Upper lobe of right lung (tissue), 1 donor: ENCODE measurements around the gene CRCP. TPM values are rescaled to one million over a fixed set of nuclear protein-coding genes. Genes with fewer than 3 reads are reported as not detected.
A peak's percentile ranks its signal among the peaks of the same experiment; 100 is the strongest.
"Not testable (repeated sequence)": the region's sequence is repeated elsewhere in the genome, so short reads cannot be mapped to it uniquely, and the experiment has no call there.

Experiments
- ATAC-seq: fragments of 200-7000 bp; cut with Tn5 transposase; one replicate; pipeline ENCODE4 v1.9.1; 2020; ENCODE audit warnings: mild to moderate bottlenecking, moderate library complexity
- DNase-seq: peaks from one replicate; pipeline ENCODE4 v3.0.0-alpha.2; 2020
- H3K27ac ChIP-seq: fragments of 200-600 bp; one replicate; pipeline ENCODE4 v1.8.0; 2022
- H3K27me3 ChIP-seq: fragments of 200-600 bp; one replicate; pipeline ENCODE4 v1.8.0; 2022; ENCODE audit warnings: mild to moderate bottlenecking
- H3K36me3 ChIP-seq: fragments of 200-600 bp; one replicate; pipeline ENCODE4 v1.8.0; 2022
- H3K4me1 ChIP-seq: fragments of 200-600 bp; one replicate; pipeline ENCODE4 v1.8.0; 2022
- H3K4me3 ChIP-seq: fragments of 200-600 bp; one replicate; pipeline ENCODE4 v1.8.0; 2022; ENCODE audit warnings: mild to moderate bottlenecking
- H3K9me3 ChIP-seq: fragments of 200-600 bp; one replicate; pipeline ENCODE4 v1.8.0; 2022
- CTCF ChIP-seq: fragments of 200-600 bp; IDR thresholded peaks from one replicate; pipeline ENCODE4 v1.8.0; 2022; ENCODE audit warnings: antibody characterized with exemption
- intact Hi-C: fragments of 100-400 bp; cut with DNase I; formaldehyde crosslinking; loops from one replicate; pipeline ENCODE4 v1.11.0; 2022
- total RNA-seq: library from RNA; stranded (reverse); fragmentation: NEBNext Ultra II Directional; extraction: Animal tissue kit (Norgen Biotek cat#: 25700); gene quantifications from one replicate; pipeline ENCODE4 v1.2.1, GENCODE V29; 2021
- donor health status: DM: no; HTN: yes; CAD: no; lungs with severe emphysema.

Gene CRCP
- total RNA-seq, 1 donor from 2014 or later = 33.1 TPM

- peak overlapping the region; percentile 46 for H3K4me3 ChIP-seq
- peaks cover 9% of the 10 kb centered on the region for H3K4me1 ChIP-seq
- ATAC-seq (no peak), DNase-seq (no peak)
- H3K27ac ChIP-seq = peak overlapping the region; percentile 82
- no peaks in the 10 kb centered on the region for H3K27me3 ChIP-seq
- H3K9me3 ChIP-seq = no peaks in the 10 kb centered on the region
- no peaks in the 10 kb centered on the region for H3K36me3 ChIP-seq
- no peak for TF ChIP-seq CTCF
- intact Hi-C loops = no loop called here
Measured at GRCh38 chr7:66100408-66101050, 14.1 kb upstream of the CRCP start.

DNA sequence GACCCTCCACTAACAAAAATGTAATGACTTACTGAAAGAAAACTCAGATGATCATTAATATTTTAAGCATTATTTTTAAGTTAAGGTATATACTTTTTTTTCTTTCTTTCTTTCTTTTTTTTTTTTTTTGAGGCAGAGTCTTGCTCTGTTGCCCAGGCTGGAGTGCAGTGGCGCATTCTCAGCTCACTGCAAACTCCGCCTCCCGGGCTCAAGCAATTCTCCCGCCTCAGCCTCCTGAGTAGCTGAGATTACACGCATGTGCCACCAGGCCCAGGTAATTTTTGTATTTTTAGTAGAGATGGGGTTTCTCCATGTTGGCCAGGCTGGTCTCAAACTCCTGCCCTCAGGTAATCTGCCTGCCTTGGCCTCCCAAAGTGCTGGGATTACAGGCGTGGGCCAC lies 12.5 kb upstream of the CRCP start:
- DNase-seq, ATAC-seq, H3K9me3 ChIP-seq, H3K4me1 ChIP-seq, H3K27me3 ChIP-seq, H3K4me3 ChIP-seq, intact Hi-C loops, H3K27ac ChIP-seq, H3K36me3 ChIP-seq: not testable (repeated sequence)

DNA sequence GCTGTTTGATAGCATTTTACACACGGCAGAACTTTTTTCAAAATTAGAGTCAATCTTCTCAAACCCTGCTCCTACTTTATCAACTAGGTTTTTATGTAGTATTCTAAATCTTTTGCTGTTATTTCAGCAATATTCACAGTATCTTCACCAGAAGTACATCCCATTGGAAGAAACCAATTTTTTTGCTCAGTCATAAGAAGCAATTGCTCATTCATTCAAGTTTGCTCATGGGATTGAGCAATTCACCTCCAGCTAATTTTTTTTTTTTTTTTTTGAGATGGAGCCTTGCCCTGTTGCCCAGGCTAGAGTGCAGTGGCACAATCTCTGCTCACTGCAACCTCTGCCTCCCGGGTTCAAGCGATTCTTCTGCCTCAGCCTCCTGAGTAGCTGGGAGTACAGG lies 10.7 kb upstream of the CRCP start:
- H3K4me3 ChIP-seq, H3K4me1 ChIP-seq, H3K9me3 ChIP-seq, intact Hi-C loops, H3K36me3 ChIP-seq, H3K27me3 ChIP-seq, ATAC-seq, H3K27ac ChIP-seq, DNase-seq: not testable (repeated sequence)

GRCh38 chr7:66105263-66105748 lies 9.3 kb upstream of the CRCP start:
- Histone ChIP-seq H3K4me3 (no peak overlapping the region), H3K36me3 (no peaks in the 10 kb centered on the region), H3K27me3 (no peaks in the 10 kb centered on the region), H3K27ac (no peak overlapping the region), H3K4me1 (peaks cover 4% of the 10 kb centered on the region), H3K9me3 (no peaks in the 10 kb centered on the region)
- no peak for TF ChIP-seq CTCF
- DNase-seq = no peak
- intact Hi-C loops = no loop called here
- ATAC-seq = no peak

DNA sequence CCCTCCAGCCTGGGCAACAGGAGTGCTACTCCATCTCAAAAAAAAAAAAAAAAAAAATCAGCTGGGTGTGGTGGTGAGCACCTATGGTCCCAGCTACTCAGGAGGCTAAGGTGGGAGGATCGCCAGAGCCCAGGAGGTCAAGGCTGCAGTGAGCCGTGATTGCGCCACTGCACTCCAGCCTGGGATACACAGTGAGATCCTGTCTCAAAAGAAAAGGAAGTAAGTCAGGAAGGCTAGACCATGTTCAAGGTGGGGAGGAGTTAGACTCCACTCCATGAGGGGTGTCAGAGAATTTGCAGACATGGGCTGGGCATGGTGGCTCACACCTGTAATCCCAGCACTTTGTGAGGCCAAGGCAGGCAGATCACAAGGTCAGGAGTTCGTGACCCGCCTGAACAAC lies 6.2 kb upstream of the CRCP start:
- DNase-seq, ATAC-seq, H3K27me3 ChIP-seq, H3K9me3 ChIP-seq, H3K36me3 ChIP-seq, H3K4me1 ChIP-seq, H3K27ac ChIP-seq, intact Hi-C loops, H3K4me3 ChIP-seq: not testable (repeated sequence)

GRCh38 chr7:66110856-66111255 lies 3.8 kb upstream of the CRCP start:
- Histone ChIP-seq H3K4me3 (no peak overlapping the region), H3K27me3 (no peaks in the 10 kb centered on the region), H3K4me1 (peaks cover 10% of the 10 kb centered on the region), H3K9me3 (no peaks in the 10 kb centered on the region), H3K36me3 (no peaks in the 10 kb centered on the region), H3K27ac (no peak overlapping the region)
- ATAC-seq = no peak
- intact Hi-C loops = no loop called here
- no peak for TF ChIP-seq CTCF
- DNase-seq = no peak

DNA sequence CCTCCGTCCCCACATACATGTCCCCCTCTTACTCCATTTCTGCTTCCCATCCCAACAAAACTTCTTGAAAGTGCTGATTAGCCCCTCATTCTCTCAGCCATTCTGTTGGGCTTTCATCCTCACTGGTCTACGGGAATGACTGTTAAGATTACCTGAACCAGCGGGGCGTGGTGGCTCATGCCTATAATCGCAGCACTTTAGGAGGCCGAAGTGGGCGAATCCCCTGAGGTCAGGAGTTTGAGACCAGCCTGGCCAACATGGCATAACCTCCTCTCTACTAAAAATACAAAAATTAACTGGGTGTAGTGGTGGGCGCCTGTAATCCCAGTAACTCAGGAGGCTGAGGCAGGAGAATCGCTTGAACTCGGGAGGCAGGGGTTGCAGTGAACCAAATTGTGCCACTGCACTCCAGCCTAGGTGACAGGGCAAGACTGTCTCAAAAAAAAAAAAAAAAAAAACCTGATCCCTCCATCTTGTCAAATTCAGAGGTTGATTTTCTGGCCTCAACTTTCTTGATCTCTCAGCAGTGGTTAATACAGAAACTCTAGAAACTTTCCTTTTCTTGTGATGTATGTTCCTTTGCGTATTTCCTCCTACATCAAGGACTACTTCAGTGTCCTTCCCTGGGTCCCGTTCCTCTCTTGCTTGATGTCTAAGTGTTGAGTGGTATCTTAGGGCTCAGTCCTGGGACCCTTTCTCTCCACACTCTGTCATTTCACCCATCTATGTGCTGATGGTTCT lies 2.2 kb downstream of the CRCP start:
- H3K27ac ChIP-seq, DNase-seq, H3K27me3 ChIP-seq, H3K4me3 ChIP-seq, H3K9me3 ChIP-seq, ATAC-seq, H3K36me3 ChIP-seq, intact Hi-C loops: not testable (repeated sequence)
- H3K4me1 ChIP-seq = peaks cover 37% of the 10 kb centered on the region
